Nephron (organoid): Measurements from ENCODE around the gene ARHGAP19.
A peak's percentile ranks its signal among the peaks of the same experiment; 100 is the strongest.

Source experiments
- H3K27ac Mint-ChIP-seq, 3 experiments: 2 replicates each; pipeline ENCODE4 v1.8.0; 2020; ENCODE audit warnings: mixed read lengths in 3 of 3, mild to moderate bottlenecking in 2 of 3, moderate library complexity in 1 of 3
- H3K27me3 Mint-ChIP-seq: 2 replicates; pipeline ENCODE4 v1.8.0; 2021; ENCODE audit warnings: low read depth, mild to moderate bottlenecking, moderate library complexity, mixed read lengths
- H3K36me3 Mint-ChIP-seq: 2 replicates; pipeline ENCODE4 v1.8.0; 2020; ENCODE audit warnings: low read depth, mixed read lengths
- H3K4me1 Mint-ChIP-seq: 2 replicates; pipeline ENCODE4 v1.8.0; 2020; ENCODE audit warnings: mixed read lengths
- H3K4me3 Mint-ChIP-seq, 3 experiments: 2 replicates each; pipeline ENCODE4 v1.8.0; 2020; ENCODE audit warnings: mild to moderate bottlenecking in 3 of 3, mixed read lengths in 3 of 3, moderate library complexity in 2 of 3
- H3K9me3 Mint-ChIP-seq: 2 replicates; pipeline ENCODE4 v1.8.0; 2020; ENCODE audit warnings: mixed read lengths
- TF ChIP-seq, protein P1 (sequence below), 3 experiments: fragments of 200-600 bp; sonication (generic); IDR thresholded peaks; one replicate each; pipeline ENCODE4 v1.5.0; 2021; ENCODE audit warnings: antibody characterized with exemption in 3 of 3; ENCODE audit not compliant: unreplicated experiment in 3 of 3

ARHGAP19 gene

DNA sequence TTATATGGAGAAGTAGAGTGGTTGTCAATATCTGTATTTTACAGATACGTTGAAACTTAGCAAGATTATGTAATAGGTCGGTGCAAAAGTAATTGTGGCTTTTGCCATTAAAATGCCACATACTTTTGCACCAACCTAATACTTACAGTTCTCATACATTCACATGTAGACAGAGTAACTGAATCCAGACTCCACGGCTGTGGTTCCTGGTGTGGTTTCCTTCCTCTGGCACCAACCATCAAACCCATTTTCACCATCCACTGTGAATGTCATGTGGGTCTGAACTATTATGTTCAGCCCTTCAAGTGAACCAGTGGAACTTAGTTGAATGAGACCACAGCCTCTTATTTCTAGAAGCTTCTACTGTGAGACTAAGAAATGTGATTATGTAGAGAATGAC lies 75.1 kb downstream of the ARHGAP19 start:
- H3K27ac Mint-ChIP-seq = no peak overlapping the region
- H3K36me3 Mint-ChIP-seq = peaks cover 11% of the 10 kb centered on the region
- no peaks in the 10 kb centered on the region for H3K4me1 Mint-ChIP-seq

DNA sequence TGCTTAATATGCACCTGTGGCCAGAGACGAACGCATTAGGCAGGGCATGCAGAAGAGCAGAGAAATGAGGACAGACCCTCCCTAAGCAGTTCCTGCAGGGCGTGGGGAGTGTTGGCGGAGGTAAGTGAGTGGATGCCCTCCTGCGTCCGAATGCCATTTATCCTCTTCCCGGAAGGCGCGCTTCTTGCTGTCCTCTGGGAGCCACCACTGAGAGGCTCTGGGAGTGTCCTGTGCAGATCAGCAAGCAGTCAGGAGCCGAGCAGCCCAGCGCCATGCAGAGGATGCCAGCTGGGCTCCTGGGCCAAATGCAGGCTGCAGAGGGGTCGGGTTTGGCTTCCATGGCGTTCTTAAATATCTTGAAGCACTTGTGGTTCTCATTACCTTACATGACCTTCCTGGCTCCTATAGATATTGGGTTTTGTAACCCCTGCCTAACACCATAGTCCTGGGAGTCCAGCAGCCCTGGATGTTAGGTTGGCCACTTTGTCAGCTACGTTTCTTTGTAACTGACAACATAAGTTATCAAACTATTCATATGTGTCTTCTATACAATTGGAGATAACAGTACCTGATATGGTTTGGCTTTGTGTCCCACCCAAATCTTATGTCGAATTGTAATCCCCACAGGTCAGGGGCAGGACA lies 76.7 kb downstream of the ARHGAP19 start:
- H3K36me3 Mint-ChIP-seq = peaks cover 9% of the 10 kb centered on the region
- H3K27ac Mint-ChIP-seq = no peak overlapping the region

More for the DNA sequence above, 75.1 kb downstream of the ARHGAP19 start:
- Mint-ChIP-seq H3K9me3 (no peaks in the 10 kb centered on the region), H3K27me3 (no peaks in the 10 kb centered on the region), H3K4me3 (no peak overlapping the region)
- TF ChIP-seq, protein P1, sequence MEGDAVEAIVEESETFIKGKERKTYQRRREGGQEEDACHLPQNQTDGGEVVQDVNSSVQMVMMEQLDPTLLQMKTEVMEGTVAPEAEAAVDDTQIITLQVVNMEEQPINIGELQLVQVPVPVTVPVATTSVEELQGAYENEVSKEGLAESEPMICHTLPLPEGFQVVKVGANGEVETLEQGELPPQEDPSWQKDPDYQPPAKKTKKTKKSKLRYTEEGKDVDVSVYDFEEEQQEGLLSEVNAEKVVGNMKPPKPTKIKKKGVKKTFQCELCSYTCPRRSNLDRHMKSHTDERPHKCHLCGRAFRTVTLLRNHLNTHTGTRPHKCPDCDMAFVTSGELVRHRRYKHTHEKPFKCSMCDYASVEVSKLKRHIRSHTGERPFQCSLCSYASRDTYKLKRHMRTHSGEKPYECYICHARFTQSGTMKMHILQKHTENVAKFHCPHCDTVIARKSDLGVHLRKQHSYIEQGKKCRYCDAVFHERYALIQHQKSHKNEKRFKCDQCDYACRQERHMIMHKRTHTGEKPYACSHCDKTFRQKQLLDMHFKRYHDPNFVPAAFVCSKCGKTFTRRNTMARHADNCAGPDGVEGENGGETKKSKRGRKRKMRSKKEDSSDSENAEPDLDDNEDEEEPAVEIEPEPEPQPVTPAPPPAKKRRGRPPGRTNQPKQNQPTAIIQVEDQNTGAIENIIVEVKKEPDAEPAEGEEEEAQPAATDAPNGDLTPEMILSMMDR (IDR thresholded peaks at IDR 0.05; ENCODE audit: unreplicated experiment in 3 of 3) = no peak

GRCh38 chr10:97213431-97213830 lies 79.0 kb downstream of the ARHGAP19 start:
- Mint-ChIP-seq H3K9me3 (no peaks in the 10 kb centered on the region), H3K36me3 (peaks cover 3% of the 10 kb centered on the region), H3K27me3 (no peaks in the 10 kb centered on the region), H3K27ac (no peak overlapping the region), H3K4me1 (no peaks in the 10 kb centered on the region), H3K4me3 (no peak overlapping the region)
- TF ChIP-seq, protein P1 (IDR thresholded peaks at IDR 0.05; ENCODE audit: unreplicated experiment in 3 of 3) = no peak

More for the DNA sequence above, 76.7 kb downstream of the ARHGAP19 start:
- TF ChIP-seq, protein P1 (IDR thresholded peaks at IDR 0.05; ENCODE audit: unreplicated experiment in 3 of 3) = no peak
- Mint-ChIP-seq H3K27me3 (no peaks in the 10 kb centered on the region), H3K4me1 (no peaks in the 10 kb centered on the region), H3K9me3 (no peaks in the 10 kb centered on the region), H3K4me3 (no peak overlapping the region)

DNA sequence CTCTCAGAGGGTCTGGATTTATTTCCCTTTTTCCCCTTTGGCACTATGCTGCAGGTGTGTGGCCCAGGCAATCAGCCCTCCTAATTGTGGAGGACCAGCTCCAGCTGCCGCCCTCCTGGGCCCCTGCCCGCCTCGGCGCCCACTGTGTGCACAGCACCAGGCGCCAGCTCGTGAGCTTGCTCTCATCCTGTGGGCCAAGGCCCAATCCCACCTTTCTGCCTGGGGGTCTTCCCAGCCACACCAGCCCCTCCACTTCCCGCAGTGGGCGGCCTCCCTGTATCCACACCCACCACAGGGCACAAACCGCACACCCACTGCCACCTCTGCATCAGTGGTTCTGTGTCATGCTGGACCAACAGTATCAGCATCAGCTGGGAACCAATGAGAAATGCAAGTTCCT lies 81.2 kb downstream of the ARHGAP19 start:
- TF ChIP-seq, protein P1 (IDR thresholded peaks at IDR 0.05; ENCODE audit: unreplicated experiment in 3 of 3) = no peak
- H3K9me3 Mint-ChIP-seq = no peaks in the 10 kb centered on the region
- no peak overlapping the region for H3K27ac Mint-ChIP-seq
- no peaks in the 10 kb centered on the region for H3K4me1 Mint-ChIP-seq
- H3K27me3 Mint-ChIP-seq = no peaks in the 10 kb centered on the region
- H3K4me3 Mint-ChIP-seq = no peak overlapping the region
- no peaks in the 10 kb centered on the region for H3K36me3 Mint-ChIP-seq

DNA sequence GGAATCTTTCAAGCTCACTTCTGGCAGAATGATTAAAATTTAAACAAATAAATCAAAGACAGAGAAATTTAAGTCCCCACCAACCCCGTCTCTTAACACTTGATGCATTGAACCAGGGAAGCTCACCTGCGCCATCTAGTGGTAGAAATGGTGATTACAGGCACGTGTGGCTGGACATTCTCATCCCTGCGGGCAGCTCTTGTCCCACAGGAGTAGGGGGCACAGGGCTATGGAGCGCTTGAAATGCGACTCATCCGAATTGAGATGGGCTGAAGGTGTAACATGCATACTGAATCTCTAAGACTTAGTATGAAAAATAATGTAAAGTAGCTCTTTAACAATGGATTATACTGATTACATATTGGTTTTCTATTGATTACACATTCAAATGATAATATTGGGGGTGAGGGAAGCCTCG lies 81.9 kb downstream of the ARHGAP19 start:
- Mint-ChIP-seq H3K27ac (no peak overlapping the region), H3K4me1 (no peaks in the 10 kb centered on the region), H3K4me3 (no peak overlapping the region), H3K36me3 (no peaks in the 10 kb centered on the region), H3K27me3 (no peaks in the 10 kb centered on the region), H3K9me3 (no peaks in the 10 kb centered on the region)
- TF ChIP-seq, protein P1 (IDR thresholded peaks at IDR 0.05; ENCODE audit: unreplicated experiment in 3 of 3) = peak; percentile 95 to 99 (median 98)

GRCh38 chr10:97207756-97208346 lies 84.6 kb downstream of the ARHGAP19 start:
- Mint-ChIP-seq H3K4me3 (no peak overlapping the region), H3K36me3 (no peaks in the 10 kb centered on the region), H3K9me3 (no peaks in the 10 kb centered on the region), H3K4me1 (no peaks in the 10 kb centered on the region), H3K27ac (no peak overlapping the region), H3K27me3 (peaks cover 13% of the 10 kb centered on the region)
- TF ChIP-seq, protein P1 (IDR thresholded peaks at IDR 0.05; ENCODE audit: unreplicated experiment in 3 of 3) = no peak
